Measurements from ENCODE around the gene AADACL3. TPM values are rescaled to one million over a fixed set of nuclear protein-coding genes. Genes with fewer than 3 reads are reported as not detected.

The AADACL3 gene
- total RNA-seq, 2 experiments from 2014 or later = not detected

- H3K36me3 Mint-ChIP-seq (ENCODE audit: low read depth) = no peaks in the 10 kb centered on the region
- intact Hi-C loops (cut with micrococcal nuclease) = no loop called here
- no peak for ATAC-seq
- H3K4me1 Mint-ChIP-seq (ENCODE audit: low read depth) = no peaks in the 10 kb centered on the region
- ChIA-PET CTCF (no interaction called here), POLR2A (no interaction called here)
- no peak for DNase-seq
- no peak for TF ChIP-seq CTCF (IDR thresholded peaks at IDR 0.05)
- no peak overlapping the region for H3K27ac Mint-ChIP-seq
- H3K9me3 Mint-ChIP-seq = no peaks in the 10 kb centered on the region
- H3K4me3 Mint-ChIP-seq = no peak overlapping the region
- H3K27me3 Mint-ChIP-seq = peaks cover 15% of the 10 kb centered on the region
These were observed 41.9 kb downstream of the AADACL3 start for GRCh38 chr1:12757836-12758235.

DNA sequence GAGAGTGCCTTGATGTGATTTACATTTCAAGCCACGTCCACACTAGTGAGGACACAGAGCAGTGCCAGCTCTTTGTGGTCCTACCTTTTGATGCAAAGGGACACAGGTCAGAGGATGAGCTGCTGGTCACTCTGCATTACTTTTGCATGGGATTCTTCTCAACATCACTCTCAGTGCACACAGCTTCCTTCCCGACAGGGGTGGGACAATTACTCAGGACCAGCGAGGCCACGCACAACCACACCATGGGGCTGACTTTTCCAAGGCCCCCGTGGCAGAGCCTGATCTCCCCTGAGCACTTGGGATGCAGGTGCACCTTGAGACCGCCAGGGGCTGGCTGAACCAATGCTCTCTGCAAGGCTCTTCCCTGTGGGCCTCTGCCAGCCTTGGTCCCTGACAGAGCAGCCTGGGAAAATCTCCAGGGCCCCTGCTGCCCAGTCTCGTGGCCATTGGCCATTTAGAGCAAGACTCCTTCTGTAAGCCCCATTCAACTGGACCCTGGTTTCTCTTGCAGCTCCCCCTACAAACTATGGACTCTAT, 44.4 kb downstream of the AADACL3 start:
- no peak overlapping the region for H3K4me3 Mint-ChIP-seq
- H3K27me3 Mint-ChIP-seq = peaks cover 12% of the 10 kb centered on the region
- intact Hi-C loops (cut with micrococcal nuclease) = no loop called here
- ChIA-PET CTCF (no interaction called here), POLR2A (no interaction called here)
- no peak for ATAC-seq
- no peaks in the 10 kb centered on the region for H3K36me3 Mint-ChIP-seq (ENCODE audit: low read depth)
- TF ChIP-seq CTCF (IDR thresholded peaks at IDR 0.05) = no peak
- DNase-seq = no peak
- H3K9me3 Mint-ChIP-seq = no peaks in the 10 kb centered on the region
- no peaks in the 10 kb centered on the region for H3K4me1 Mint-ChIP-seq (ENCODE audit: low read depth)
- no peak overlapping the region for H3K27ac Mint-ChIP-seq

DNA sequence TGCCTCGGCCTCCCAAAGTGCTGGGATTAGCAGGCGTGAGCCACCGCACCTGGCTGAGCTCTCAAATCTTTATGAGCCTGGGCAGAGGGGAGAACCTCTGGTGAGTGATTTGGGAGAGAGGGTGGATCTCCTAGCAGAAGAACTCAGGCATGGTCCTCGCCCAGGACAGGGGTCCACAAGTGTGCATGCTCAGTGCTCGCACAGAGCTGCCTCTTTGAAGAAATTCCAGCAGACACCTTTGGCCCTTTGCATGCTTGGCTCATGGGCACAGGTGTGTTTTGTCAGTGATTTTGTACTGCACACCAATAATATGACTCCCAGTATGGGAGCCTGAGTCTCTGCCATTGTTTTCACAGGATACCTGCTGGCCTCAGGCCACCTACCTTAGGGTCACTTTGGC, 45.9 kb downstream of the AADACL3 start:
- ChIA-PET CTCF (no interaction called here), POLR2A (no interaction called here)
- no peak overlapping the region for H3K4me3 Mint-ChIP-seq
- no peaks in the 10 kb centered on the region for H3K36me3 Mint-ChIP-seq (ENCODE audit: low read depth)
- ATAC-seq = no peak
- H3K27ac Mint-ChIP-seq = no peak overlapping the region
- H3K27me3 Mint-ChIP-seq = peaks cover 16% of the 10 kb centered on the region
- TF ChIP-seq CTCF (IDR thresholded peaks at IDR 0.05) = no peak
- H3K9me3 Mint-ChIP-seq = no peaks in the 10 kb centered on the region
- DNase-seq = no peak
- intact Hi-C loops (cut with micrococcal nuclease) = no loop called here
- H3K4me1 Mint-ChIP-seq (ENCODE audit: low read depth) = no peaks in the 10 kb centered on the region

DNA sequence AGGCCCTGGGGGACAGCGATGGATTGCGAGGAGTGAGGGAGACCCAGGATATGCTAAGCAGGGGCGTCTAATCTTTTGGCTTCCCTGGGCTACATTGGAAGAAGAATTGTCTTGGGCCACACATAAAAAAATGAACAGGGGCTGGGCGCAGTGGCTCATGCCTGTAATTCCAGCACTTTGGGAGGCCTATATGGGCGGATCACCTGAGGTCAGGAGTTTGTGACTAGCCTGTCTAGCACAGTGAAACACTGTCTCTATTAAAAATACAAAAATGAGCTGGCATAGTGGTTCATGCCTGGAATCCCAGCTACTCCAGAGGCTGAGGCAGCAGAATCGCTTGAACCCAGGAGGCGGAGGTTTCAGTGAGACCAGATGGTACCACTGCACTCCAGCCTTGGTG, 46.9 kb downstream of the AADACL3 start:
- H3K4me3 Mint-ChIP-seq = no peak overlapping the region
- ATAC-seq (no peak), DNase-seq (no peak)
- no peak for TF ChIP-seq CTCF (IDR thresholded peaks at IDR 0.05)
- H3K36me3 Mint-ChIP-seq (ENCODE audit: low read depth) = no peaks in the 10 kb centered on the region
- H3K4me1 Mint-ChIP-seq (ENCODE audit: low read depth) = no peaks in the 10 kb centered on the region
- intact Hi-C loops (cut with micrococcal nuclease) = no loop called here
- H3K27me3 Mint-ChIP-seq = peaks cover 17% of the 10 kb centered on the region
- ChIA-PET CTCF (no interaction called here), POLR2A (no interaction called here)
- H3K9me3 Mint-ChIP-seq = no peaks in the 10 kb centered on the region
- no peak overlapping the region for H3K27ac Mint-ChIP-seq

- Mint-ChIP-seq H3K27me3 (peaks cover 14% of the 10 kb centered on the region), H3K4me1 (ENCODE audit: low read depth) (no peaks in the 10 kb centered on the region), H3K4me3 (no peak overlapping the region), H3K36me3 (ENCODE audit: low read depth) (no peaks in the 10 kb centered on the region), H3K27ac (no peak overlapping the region), H3K9me3 (no peaks in the 10 kb centered on the region)
- intact Hi-C loops (cut with micrococcal nuclease) = no loop called here
- TF ChIP-seq CTCF (IDR thresholded peaks at IDR 0.05) = no peak
- ChIA-PET CTCF (no interaction called here), POLR2A (interaction anchor here (0.5 kb wide), 1 partner anchor 15 kb away, joined by 4 read pairs; no protein-coding TSS in a partner anchor)
- no peak for DNase-seq
- ATAC-seq = no peak
These were observed 47.6 kb downstream of the AADACL3 start for GRCh38 chr1:12763479-12763878.
